Stimulated activated memory B cell treated with anti-CD40 and anti-IgM and Interleukin-4, amounts not matched to agents 10 μg/mL and 1 μg/mL and 100 μg/mL, for 72 hours (primary cell): ENCODE data around the gene SLC6A18.
"Not testable (repeated sequence)": the region's sequence is repeated elsewhere in the genome, so short reads cannot be mapped to it uniquely, and the experiment has no call there.

Source experiments
- ATAC-seq: fragments of 150-1000 bp; cut with Tn5 transposase; 2 replicates; pipeline ENCODE4 v1.10.0; 2021
- H3K27ac Mint-ChIP-seq: one replicate; pipeline ENCODE4 v1.8.0; 2022; ENCODE audit warnings: mild to moderate bottlenecking, mixed read lengths
- H3K27me3 Mint-ChIP-seq: one replicate; pipeline ENCODE4 v1.8.0; 2022; ENCODE audit warnings: mixed read lengths
- H3K36me3 Mint-ChIP-seq: one replicate; pipeline ENCODE4 v1.8.0; 2022; ENCODE audit warnings: mixed read lengths
- H3K4me1 Mint-ChIP-seq: one replicate; pipeline ENCODE4 v1.8.0; 2022; ENCODE audit warnings: mixed read lengths
- H3K4me3 Mint-ChIP-seq: one replicate; pipeline ENCODE4 v1.8.0; 2022; ENCODE audit warnings: mild to moderate bottlenecking, moderate library complexity, mixed read lengths
- H3K9me3 Mint-ChIP-seq: one replicate; pipeline ENCODE4 v1.8.0; 2022; ENCODE audit warnings: mixed read lengths

The SLC6A18 gene

GRCh38 chr5:1226231-1226630, 1.1 kb downstream of the SLC6A18 start:
- peaks cover 47% of the 10 kb centered on the region for H3K27me3 Mint-ChIP-seq
- no peak overlapping the region for H3K27ac Mint-ChIP-seq
- no peaks in the 10 kb centered on the region for H3K4me1 Mint-ChIP-seq
- ATAC-seq = no peak
- H3K36me3 Mint-ChIP-seq = no peaks in the 10 kb centered on the region
- H3K4me3 Mint-ChIP-seq = no peak overlapping the region
- H3K9me3 Mint-ChIP-seq = peaks cover 6% of the 10 kb centered on the region

DNA sequence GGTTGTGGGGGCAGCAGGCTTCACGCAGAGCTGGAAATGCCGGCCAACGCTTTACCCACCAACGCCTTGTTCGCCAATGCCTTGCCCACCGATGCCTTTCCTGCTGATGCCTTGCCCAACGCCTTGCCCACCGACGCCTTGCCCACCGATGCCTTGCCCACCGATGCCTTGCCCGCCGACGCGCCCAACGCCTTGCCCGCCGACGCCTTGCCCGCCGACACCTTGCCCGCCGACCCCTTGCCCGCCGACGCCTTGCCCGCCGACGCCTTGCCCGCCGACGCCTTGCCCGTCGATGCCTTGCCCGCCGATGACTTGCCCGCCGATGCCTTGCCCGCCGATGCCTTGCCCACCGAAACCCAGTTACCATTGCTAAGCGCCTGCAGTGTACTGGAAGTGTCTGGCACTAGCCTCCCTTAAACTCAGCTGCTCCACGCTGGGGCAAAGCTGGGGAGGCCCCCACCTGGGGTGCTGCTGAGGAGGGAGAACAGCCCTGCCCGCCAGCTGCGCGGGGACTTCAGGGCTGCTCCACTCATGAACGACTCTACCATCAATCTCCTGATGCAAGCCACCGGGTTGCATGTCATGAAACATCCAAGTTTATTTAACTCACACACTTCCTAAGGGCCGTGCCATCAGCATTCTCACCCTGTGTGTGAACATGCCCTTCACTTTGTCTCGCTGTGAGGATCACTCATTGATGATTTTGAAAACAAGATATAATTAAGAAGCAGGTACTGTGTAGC, 1.8 kb downstream of the SLC6A18 start:
- ATAC-seq = no peak
- peaks cover 47% of the 10 kb centered on the region for H3K27me3 Mint-ChIP-seq
- no peak overlapping the region for H3K27ac Mint-ChIP-seq
- H3K9me3 Mint-ChIP-seq = peaks cover 6% of the 10 kb centered on the region
- H3K36me3 Mint-ChIP-seq = no peaks in the 10 kb centered on the region
- no peaks in the 10 kb centered on the region for H3K4me1 Mint-ChIP-seq
- no peak overlapping the region for H3K4me3 Mint-ChIP-seq

DNA sequence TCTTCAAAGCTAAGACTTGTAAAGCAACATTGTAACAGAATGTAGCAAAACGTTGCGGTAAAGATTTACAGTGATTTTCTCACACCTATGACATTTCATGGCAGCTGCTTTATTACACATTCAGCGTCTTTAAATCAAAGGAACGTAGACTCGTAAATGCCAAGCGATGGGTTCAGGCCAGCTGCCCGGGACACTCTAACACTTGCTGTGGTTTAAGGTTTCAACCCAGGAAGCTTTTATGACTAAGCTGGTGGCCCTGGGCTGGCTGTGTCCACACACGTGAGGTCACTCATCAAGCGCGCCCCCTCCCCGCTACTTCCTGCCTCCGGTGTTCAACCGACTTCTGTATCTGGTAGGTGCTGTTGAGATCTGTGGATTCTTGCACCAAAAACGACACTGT, 2.5 kb downstream of the SLC6A18 start:
- Mint-ChIP-seq H3K4me1 (no peaks in the 10 kb centered on the region), H3K9me3 (no peaks in the 10 kb centered on the region), H3K27me3 (peaks cover 47% of the 10 kb centered on the region), H3K36me3 (no peaks in the 10 kb centered on the region), H3K4me3 (no peak overlapping the region), H3K27ac (no peak overlapping the region)
- ATAC-seq = no peak

DNA sequence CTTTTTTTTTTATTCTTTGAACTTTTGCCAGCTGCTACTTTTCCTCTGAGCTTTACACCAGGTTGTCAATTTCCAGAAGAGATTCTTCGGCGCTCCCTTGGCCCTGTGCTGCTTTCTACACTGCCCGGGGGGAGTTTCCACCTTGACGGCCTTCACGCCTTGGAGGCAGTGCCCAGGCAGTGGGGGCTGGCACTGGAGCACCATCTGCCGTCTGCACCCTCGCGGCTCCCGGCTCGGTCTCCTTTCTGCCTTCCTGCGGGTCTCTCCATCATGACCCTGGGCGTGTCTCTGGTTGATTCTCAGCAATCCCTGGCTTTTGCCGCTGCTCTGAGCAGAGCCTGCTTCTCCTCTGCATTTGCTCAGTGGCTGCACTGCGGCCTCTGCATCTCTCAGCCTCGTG, 2.9 kb downstream of the SLC6A18 start:
- Mint-ChIP-seq H3K4me1 (no peaks in the 10 kb centered on the region), H3K4me3 (no peak overlapping the region), H3K27me3 (peaks cover 47% of the 10 kb centered on the region), H3K27ac (no peak overlapping the region), H3K36me3 (no peaks in the 10 kb centered on the region), H3K9me3 (no peaks in the 10 kb centered on the region)
- ATAC-seq = no peak

DNA sequence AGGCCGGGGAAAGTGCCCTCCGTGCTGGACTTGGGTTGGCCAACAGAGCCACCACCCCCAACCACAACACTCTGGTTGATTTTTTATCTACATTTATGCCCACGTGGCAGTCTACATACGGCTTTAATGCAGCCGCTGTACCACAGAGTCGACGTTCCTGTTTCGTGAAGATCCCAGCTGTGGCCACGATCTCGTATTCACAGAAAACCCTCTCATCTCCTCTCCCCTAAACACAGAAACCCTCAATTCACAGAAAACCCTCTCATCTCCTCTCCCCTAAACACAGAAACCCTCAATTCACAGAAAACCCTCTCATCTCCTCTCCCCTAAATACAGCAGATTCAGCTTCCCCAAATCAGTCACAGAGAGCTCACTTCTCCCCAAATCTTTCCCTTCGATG, 3.8 kb downstream of the SLC6A18 start:
- not testable (repeated sequence) for H3K36me3 Mint-ChIP-seq, ATAC-seq, H3K27ac Mint-ChIP-seq, H3K4me1 Mint-ChIP-seq, H3K9me3 Mint-ChIP-seq, H3K4me3 Mint-ChIP-seq
- H3K27me3 Mint-ChIP-seq = peaks cover 48% of the 10 kb centered on the region

DNA sequence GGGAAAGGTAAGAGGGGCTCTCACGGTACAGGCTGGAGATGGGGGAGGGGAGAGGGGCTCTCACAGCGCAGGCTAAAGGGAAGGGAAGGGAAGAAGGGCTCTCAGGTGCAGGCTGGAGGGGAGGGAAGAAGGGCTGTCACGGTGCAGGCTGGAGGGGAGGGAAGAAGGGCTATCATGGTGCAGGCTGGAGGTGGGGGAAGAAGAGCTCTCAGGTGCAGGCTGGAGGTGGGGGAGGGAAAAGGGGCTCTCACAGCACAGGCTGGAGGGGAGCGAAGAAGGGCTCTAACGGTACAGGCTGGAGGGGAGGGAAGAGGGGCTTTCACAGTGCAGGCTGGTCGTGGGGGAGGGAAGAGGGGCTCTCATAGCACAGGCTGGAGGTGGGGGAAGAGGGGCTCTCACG, 4.6 kb downstream of the SLC6A18 start:
- H3K4me1 Mint-ChIP-seq = no peaks in the 10 kb centered on the region
- H3K36me3 Mint-ChIP-seq = no peaks in the 10 kb centered on the region
- peaks cover 56% of the 10 kb centered on the region for H3K27me3 Mint-ChIP-seq
- peak; percentile 4 for ATAC-seq
- H3K27ac Mint-ChIP-seq = no peak overlapping the region
- no peaks in the 10 kb centered on the region for H3K9me3 Mint-ChIP-seq
- H3K4me3 Mint-ChIP-seq = no peak overlapping the region

GRCh38 chr5:1230551-1230950, 5.4 kb downstream of the SLC6A18 start:
- H3K9me3 Mint-ChIP-seq = peaks cover 1% of the 10 kb centered on the region
- H3K27ac Mint-ChIP-seq = no peak overlapping the region

GRCh38 chr5:1231354-1231905, 6.2 kb downstream of the SLC6A18 start:
- no peak overlapping the region for H3K27ac Mint-ChIP-seq
- peaks cover 8% of the 10 kb centered on the region for H3K9me3 Mint-ChIP-seq
- H3K36me3 Mint-ChIP-seq = peaks cover 6% of the 10 kb centered on the region
- H3K4me1 Mint-ChIP-seq = no peaks in the 10 kb centered on the region
- no peak for ATAC-seq
- no peak overlapping the region for H3K4me3 Mint-ChIP-seq
- peaks cover 52% of the 10 kb centered on the region for H3K27me3 Mint-ChIP-seq

More at GRCh38 chr5:1230551-1230950, 5.4 kb downstream of the SLC6A18 start:
- H3K4me3 Mint-ChIP-seq = no peak overlapping the region
- no peaks in the 10 kb centered on the region for H3K36me3 Mint-ChIP-seq
- H3K27me3 Mint-ChIP-seq = peaks cover 60% of the 10 kb centered on the region
- H3K4me1 Mint-ChIP-seq = no peaks in the 10 kb centered on the region
- ATAC-seq = no peak

- peaks cover 6% of the 10 kb centered on the region for H3K36me3 Mint-ChIP-seq
- H3K4me3 Mint-ChIP-seq = no peak overlapping the region
- H3K27ac Mint-ChIP-seq = no peak overlapping the region
- no peaks in the 10 kb centered on the region for H3K4me1 Mint-ChIP-seq
- peaks cover 10% of the 10 kb centered on the region for H3K9me3 Mint-ChIP-seq
- no peak for ATAC-seq
- peaks cover 45% of the 10 kb centered on the region for H3K27me3 Mint-ChIP-seq
Observed at GRCh38 chr5:1232780-1233179, 7.6 kb downstream of the SLC6A18 start.

- Mint-ChIP-seq H3K9me3 (peaks cover 10% of the 10 kb centered on the region), H3K4me3 (no peak overlapping the region), H3K4me1 (no peaks in the 10 kb centered on the region), H3K36me3 (peaks cover 6% of the 10 kb centered on the region), H3K27ac (no peak overlapping the region), H3K27me3 (peaks cover 20% of the 10 kb centered on the region)
- no peak for ATAC-seq
Observed at GRCh38 chr5:1235379-1235778, 10.2 kb downstream of the SLC6A18 start.

DNA sequence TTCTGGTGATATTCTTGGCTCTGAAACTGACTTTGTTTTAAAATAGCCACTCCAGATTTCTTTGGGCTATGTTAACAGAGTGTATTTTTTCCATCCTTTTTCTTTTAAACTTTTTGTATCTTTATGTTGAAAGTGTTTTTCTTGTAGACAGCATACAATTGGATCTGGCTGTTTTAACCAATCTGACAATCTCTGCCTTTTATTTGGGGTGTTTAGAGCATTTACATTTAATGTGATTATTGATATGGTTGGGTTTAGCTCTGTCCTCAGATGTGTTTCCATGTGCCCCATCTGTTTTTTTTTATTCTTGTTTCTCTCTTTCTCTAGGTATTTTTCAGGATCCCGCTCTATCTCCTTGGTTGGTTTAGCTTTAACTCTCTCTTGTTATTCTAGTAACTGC, 10.7 kb downstream of the SLC6A18 start:
- ATAC-seq = no peak
- H3K9me3 Mint-ChIP-seq = peaks cover 10% of the 10 kb centered on the region
- no peaks in the 10 kb centered on the region for H3K4me1 Mint-ChIP-seq
- H3K36me3 Mint-ChIP-seq = peaks cover 6% of the 10 kb centered on the region
- no peak overlapping the region for H3K27ac Mint-ChIP-seq
- peaks cover 15% of the 10 kb centered on the region for H3K27me3 Mint-ChIP-seq
- H3K4me3 Mint-ChIP-seq = no peak overlapping the region

GRCh38 chr5:1239505-1240251, 14.5 kb downstream of the SLC6A18 start:
- no peak for ATAC-seq
- Mint-ChIP-seq H3K4me3 (no peak overlapping the region), H3K36me3 (peaks cover 6% of the 10 kb centered on the region), H3K27ac (no peak overlapping the region), H3K4me1 (no peaks in the 10 kb centered on the region), H3K9me3 (peaks cover 10% of the 10 kb centered on the region), H3K27me3 (peaks cover 37% of the 10 kb centered on the region)

- H3K4me3 Mint-ChIP-seq = no peak overlapping the region
- peaks cover 6% of the 10 kb centered on the region for H3K36me3 Mint-ChIP-seq
- no peak for ATAC-seq
- H3K9me3 Mint-ChIP-seq = peaks cover 7% of the 10 kb centered on the region
- H3K27ac Mint-ChIP-seq = no peak overlapping the region
- peaks cover 36% of the 10 kb centered on the region for H3K27me3 Mint-ChIP-seq
- H3K4me1 Mint-ChIP-seq = no peaks in the 10 kb centered on the region
Observed at GRCh38 chr5:1240496-1241260, 15.5 kb downstream of the SLC6A18 start.

- Mint-ChIP-seq H3K36me3 (no peaks in the 10 kb centered on the region), H3K27me3 (peaks cover 39% of the 10 kb centered on the region), H3K4me3 (no peak overlapping the region), H3K9me3 (peaks cover under 1% of the 10 kb centered on the region), H3K4me1 (no peaks in the 10 kb centered on the region), H3K27ac (no peak overlapping the region)
- no peak for ATAC-seq
Observed at GRCh38 chr5:1241509-1242080, 16.4 kb downstream of the SLC6A18 start.
